ENCODE measurements around the gene DPP4. TPM values are rescaled to one million over a fixed set of nuclear protein-coding genes. Genes with fewer than 3 reads are reported as not detected.

DPP4 gene
- total RNA-seq, 1 donor from 2014 or later: not detected

- H3K4me3 Mint-ChIP-seq (ENCODE audit: unreplicated experiment): no peak overlapping the region
- no peak overlapping the region for H3K27ac Mint-ChIP-seq (ENCODE audit: unreplicated experiment)
- TF ChIP-seq, protein P1, sequence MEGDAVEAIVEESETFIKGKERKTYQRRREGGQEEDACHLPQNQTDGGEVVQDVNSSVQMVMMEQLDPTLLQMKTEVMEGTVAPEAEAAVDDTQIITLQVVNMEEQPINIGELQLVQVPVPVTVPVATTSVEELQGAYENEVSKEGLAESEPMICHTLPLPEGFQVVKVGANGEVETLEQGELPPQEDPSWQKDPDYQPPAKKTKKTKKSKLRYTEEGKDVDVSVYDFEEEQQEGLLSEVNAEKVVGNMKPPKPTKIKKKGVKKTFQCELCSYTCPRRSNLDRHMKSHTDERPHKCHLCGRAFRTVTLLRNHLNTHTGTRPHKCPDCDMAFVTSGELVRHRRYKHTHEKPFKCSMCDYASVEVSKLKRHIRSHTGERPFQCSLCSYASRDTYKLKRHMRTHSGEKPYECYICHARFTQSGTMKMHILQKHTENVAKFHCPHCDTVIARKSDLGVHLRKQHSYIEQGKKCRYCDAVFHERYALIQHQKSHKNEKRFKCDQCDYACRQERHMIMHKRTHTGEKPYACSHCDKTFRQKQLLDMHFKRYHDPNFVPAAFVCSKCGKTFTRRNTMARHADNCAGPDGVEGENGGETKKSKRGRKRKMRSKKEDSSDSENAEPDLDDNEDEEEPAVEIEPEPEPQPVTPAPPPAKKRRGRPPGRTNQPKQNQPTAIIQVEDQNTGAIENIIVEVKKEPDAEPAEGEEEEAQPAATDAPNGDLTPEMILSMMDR (IDR thresholded peaks at IDR 0.05): no peak
- DNase-seq (ENCODE audit: extremely low spot score, unreplicated experiment): no peak
- H3K27me3 Mint-ChIP-seq (ENCODE audit: unreplicated experiment): peaks cover 2% of the 10 kb centered on the region
- H3K9me3 Mint-ChIP-seq (ENCODE audit: unreplicated experiment): no peaks in the 10 kb centered on the region
- no peaks in the 10 kb centered on the region for H3K36me3 Mint-ChIP-seq (ENCODE audit: unreplicated experiment)
- peaks cover 4% of the 10 kb centered on the region for H3K4me1 Mint-ChIP-seq (ENCODE audit: unreplicated experiment)
Observed at GRCh38 chr2:161972866-161973265, 101.1 kb downstream of the DPP4 start.

DNA sequence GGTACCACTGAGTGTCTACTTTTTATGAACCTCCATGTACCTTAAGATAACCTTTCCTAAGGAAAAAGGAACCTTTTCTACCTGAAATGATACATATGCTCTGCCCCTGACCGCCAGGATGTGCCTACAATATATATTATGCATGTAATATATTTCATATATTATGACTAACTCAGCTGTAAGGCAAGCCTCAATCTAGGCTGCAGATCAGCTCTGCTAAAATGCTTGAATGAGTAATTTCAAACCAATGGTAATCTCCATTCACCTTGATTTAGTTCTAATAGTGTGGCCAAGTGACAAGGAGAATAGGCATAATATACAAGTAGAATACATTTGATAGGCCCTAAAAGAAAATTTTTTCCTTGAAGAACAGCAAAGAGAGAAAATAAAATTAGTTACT lies 101.8 kb downstream of the DPP4 start:
- TF ChIP-seq, protein P1 (IDR thresholded peaks at IDR 0.05): no peak
- Mint-ChIP-seq H3K27me3 (ENCODE audit: unreplicated experiment) (peaks cover 2% of the 10 kb centered on the region), H3K27ac (ENCODE audit: unreplicated experiment) (no peak overlapping the region), H3K4me1 (ENCODE audit: unreplicated experiment) (peaks cover 4% of the 10 kb centered on the region), H3K9me3 (ENCODE audit: unreplicated experiment) (no peaks in the 10 kb centered on the region), H3K36me3 (ENCODE audit: unreplicated experiment) (no peaks in the 10 kb centered on the region), H3K4me3 (ENCODE audit: unreplicated experiment) (no peak overlapping the region)
- DNase-seq (ENCODE audit: extremely low spot score, unreplicated experiment): no peak

- no peak overlapping the region for H3K4me3 Mint-ChIP-seq (ENCODE audit: unreplicated experiment)
- H3K27me3 Mint-ChIP-seq (ENCODE audit: unreplicated experiment): peaks cover 2% of the 10 kb centered on the region
- TF ChIP-seq, protein P1 (IDR thresholded peaks at IDR 0.05): no peak
- H3K36me3 Mint-ChIP-seq (ENCODE audit: unreplicated experiment): no peaks in the 10 kb centered on the region
- DNase-seq (ENCODE audit: extremely low spot score, unreplicated experiment): no peak
- peaks cover 3% of the 10 kb centered on the region for H3K4me1 Mint-ChIP-seq (ENCODE audit: unreplicated experiment)
- H3K9me3 Mint-ChIP-seq (ENCODE audit: unreplicated experiment): no peaks in the 10 kb centered on the region
- H3K27ac Mint-ChIP-seq (ENCODE audit: unreplicated experiment): no peak overlapping the region
Observed at GRCh38 chr2:161971551-161971950, 102.5 kb downstream of the DPP4 start.

GRCh38 chr2:161969159-161969558 lies 104.9 kb downstream of the DPP4 start:
- no peak overlapping the region for H3K4me3 Mint-ChIP-seq (ENCODE audit: unreplicated experiment)
- TF ChIP-seq, protein P1 (IDR thresholded peaks at IDR 0.05): no peak
- H3K9me3 Mint-ChIP-seq (ENCODE audit: unreplicated experiment): no peaks in the 10 kb centered on the region
- H3K4me1 Mint-ChIP-seq (ENCODE audit: unreplicated experiment): peaks cover 3% of the 10 kb centered on the region
- no peaks in the 10 kb centered on the region for H3K36me3 Mint-ChIP-seq (ENCODE audit: unreplicated experiment)
- no peak overlapping the region for H3K27ac Mint-ChIP-seq (ENCODE audit: unreplicated experiment)
- peaks cover 2% of the 10 kb centered on the region for H3K27me3 Mint-ChIP-seq (ENCODE audit: unreplicated experiment)
- DNase-seq (ENCODE audit: extremely low spot score, unreplicated experiment): no peak

DNA sequence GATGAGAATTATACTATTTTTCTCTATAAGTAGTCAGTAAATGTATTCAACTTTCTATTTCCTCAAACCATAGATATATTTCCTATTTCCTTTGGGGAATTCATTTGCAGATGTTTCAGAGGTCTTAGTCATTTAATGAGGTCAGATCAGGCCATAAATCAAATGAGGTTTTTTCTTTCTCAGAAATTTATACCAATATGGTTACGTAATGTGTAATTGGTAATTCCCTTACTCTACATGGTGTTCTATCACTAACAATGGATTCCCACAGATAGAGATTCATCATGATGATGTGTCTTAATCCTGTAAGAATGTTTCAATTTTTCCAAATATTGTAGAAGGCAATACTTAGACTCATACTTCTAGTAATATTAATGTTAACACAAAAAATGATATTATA lies 108.0 kb downstream of the DPP4 start:
- DNase-seq (ENCODE audit: extremely low spot score, unreplicated experiment): no peak
- peaks cover 6% of the 10 kb centered on the region for H3K27me3 Mint-ChIP-seq (ENCODE audit: unreplicated experiment)
- no peak overlapping the region for H3K27ac Mint-ChIP-seq (ENCODE audit: unreplicated experiment)
- no peaks in the 10 kb centered on the region for H3K4me1 Mint-ChIP-seq (ENCODE audit: unreplicated experiment)
- no peak overlapping the region for H3K4me3 Mint-ChIP-seq (ENCODE audit: unreplicated experiment)
- no peaks in the 10 kb centered on the region for H3K9me3 Mint-ChIP-seq (ENCODE audit: unreplicated experiment)
- TF ChIP-seq, protein P1 (IDR thresholded peaks at IDR 0.05): no peak
- H3K36me3 Mint-ChIP-seq (ENCODE audit: unreplicated experiment): no peaks in the 10 kb centered on the region
